ENCODE measurements around the gene ACR.
"Not testable (repeated sequence)": the region's sequence is repeated elsewhere in the genome, so short reads cannot be mapped to it uniquely, and the experiment has no call there.

The ACR gene

GRCh38 chr22:50783033-50783879, 45.3 kb downstream of the ACR start, which contains the start of gene RABL2B:
RABL2B (minus strand) TSS chr22:50783636; CDS start chr22:50782294, 1,342 bp downstream.
- peak; percentile 83 for DNase-seq

GRCh38 chr22:50783880-50784276, 45.9 kb downstream of the ACR start:
- not testable (repeated sequence) for DNase-seq

DNA sequence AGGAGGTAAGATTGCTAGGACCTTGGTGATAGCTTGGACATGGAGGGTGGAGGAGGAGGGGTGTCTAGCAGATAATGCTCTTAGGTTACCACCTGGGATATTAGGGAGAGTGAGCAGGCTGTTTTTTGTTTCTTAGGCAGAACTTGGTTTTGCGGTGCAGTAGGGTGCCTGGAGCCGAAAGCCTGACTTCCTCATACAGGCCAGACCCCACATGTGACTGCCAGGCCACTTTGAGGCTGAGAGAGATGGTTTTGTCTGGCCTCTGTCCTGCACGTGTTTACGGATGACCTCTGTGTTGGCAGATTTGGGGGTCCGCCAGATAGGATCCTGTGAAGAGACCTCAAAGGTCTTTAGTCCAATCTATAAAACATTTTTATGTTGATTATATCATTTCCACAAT, 47.3 kb downstream of the ACR start:
- DNase-seq = not testable (repeated sequence)

GRCh38 chr22:50786936-50787335, 48.9 kb downstream of the ACR start:
- DNase-seq = not testable (repeated sequence)
